Superior temporal gyrus (tissue), 1 donor: ENCODE data around the gene SNX20.

Source experiments
- DNase-seq: peaks from one replicate; pipeline ENCODE4 v3.0.0-alpha.2; 2016; ENCODE audit errors: extremely low spot score

The SNX20 gene

DNA sequence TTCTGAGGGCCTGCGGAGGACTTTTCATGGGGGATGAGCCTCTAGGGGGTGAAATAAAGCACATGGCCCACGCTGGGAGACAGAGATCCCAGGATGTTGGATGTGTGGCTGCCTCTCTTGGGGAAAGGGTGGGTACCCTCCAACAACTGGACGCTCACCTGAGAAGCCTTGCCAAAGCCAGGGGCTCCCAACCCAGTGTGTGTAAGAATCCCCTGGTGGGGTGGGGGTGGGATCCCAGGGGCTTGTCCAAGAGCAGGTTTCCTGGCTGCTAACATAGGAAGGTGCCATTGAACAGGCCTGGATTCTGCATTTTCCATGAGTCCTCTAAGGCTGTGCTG lies 587 bp downstream of the SNX20 start:
- no peak for DNase-seq

DNA sequence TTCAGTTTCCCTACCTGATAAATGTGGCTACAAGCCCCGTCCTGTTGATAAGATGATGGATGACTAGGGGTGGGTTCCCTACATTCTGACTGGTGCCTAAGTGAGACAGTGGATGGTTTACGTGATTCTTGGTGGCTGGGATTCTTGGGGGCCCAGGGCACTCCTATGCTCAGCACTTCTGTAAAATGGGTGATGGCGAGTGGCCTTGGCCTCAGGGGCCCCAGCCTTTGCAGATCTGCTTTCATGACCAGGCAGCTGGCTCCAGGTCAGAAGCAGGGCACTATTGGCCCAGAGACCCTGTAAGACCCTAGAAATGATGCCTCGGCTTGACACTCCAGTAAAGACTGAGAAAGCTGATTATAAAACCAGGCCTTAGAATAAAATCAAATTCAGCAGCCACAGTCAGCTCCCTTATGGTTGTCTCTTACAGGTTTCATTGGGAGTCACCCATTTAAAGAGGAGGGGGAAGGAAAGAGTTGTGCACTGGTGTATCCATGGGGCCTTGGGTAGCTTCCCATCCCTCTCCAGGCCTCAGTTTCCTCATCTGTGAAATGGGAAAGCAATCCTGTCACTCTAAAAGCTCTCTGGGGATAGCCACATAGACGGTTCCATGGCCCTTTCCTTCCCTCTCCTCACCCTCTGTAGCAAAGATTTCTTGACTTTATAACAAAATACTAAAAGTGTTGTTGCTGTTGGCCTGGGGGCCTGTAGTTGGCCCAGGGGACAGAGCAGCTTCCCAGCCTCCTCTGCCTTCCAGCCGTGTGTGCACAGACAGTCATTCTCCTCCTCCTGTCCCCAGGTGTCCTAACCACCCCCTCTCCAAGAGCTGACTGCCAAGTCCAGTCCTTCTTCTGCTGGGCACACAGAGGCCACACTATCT lies 1.2 kb downstream of the SNX20 start:
- DNase-seq, result no peak

DNA sequence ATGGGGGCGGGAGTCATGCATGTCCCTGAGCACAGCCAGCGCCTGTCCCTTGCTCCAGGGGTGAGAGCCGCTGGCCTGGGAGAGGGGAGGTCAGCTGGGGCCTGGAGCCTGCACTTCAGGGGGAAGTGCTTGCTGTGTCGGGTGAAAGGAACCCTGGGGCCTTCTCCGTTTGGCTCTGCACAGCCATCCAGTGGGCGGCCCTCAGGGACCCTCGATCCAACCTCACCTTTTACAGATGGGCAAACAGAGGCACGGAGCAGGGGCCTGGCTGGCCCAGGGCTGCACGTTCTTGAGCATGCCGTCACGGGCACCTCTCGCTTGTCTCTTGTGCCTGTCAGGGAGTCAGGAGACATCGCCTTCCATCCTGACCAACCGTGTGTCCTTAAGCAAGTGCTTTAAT lies 1.8 kb downstream of the SNX20 start:
- DNase-seq, result no peak

DNA sequence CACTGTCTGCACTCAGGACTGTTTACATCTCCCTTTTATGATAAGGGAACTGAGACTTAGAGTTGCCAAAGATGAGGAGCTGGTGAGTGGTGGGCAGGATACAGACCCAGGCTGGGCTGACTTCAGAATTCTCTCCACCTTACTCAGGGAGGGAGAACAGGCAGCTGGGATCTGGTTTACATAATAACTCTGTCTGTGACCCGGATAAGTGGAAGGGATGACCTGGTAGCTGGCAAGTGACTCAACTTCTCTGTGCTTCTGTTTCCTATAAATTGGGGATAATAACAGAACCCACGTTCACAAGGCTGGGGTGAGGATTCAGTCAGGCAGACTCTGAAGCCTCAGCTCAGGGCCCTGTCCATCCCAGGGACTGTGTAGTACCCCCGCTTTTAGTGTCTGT lies 2.6 kb downstream of the SNX20 start:
- no peak for DNase-seq

DNA sequence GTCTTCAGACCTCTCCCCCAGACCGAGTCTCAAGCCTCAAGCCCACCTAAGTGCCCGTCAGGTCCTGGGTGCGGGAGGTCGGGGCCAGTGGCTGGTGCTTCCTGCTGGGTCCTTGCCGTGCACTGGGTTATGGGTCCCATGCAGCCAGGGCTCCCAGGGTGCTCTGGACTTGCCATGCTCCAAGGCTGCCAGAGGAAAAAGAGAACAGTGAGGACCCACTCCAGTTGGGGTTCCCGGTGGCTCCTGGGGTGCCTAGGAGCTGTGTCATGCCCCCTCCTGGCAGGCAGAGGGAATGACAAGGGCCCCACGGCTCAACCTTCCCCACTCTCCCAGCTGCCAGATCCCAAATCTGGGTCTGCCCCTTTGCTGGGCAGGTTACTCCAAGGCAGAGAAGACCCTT lies 3.8 kb downstream of the SNX20 start:
- no peak for DNase-seq

DNA sequence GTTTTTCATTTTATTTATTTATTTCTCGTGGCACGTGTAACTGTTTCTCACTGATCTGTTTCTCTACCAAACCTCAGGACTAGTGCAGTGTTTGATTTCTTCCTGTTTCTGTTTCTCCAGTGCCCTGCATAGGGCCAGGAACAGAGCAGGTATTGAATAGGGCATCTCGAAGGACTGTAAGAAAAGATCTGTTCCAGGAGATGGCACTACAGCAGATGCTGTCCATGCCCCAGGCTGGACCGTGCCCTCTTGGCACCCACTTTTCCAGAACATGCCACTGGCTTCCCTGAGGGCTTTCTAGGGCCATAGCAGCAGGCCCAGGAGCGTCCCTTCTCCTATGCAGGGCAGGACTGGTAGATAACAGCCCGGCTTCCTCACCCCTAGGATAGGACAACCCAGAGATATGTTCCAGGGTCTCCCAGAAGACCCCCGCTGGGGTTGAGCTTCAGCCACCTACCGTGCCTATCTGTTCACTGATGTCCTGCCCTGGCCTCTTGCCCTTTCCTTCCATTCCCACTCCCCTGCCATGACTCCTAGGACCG lies 4.4 kb downstream of the SNX20 start:
- DNase-seq, result no peak

DNA sequence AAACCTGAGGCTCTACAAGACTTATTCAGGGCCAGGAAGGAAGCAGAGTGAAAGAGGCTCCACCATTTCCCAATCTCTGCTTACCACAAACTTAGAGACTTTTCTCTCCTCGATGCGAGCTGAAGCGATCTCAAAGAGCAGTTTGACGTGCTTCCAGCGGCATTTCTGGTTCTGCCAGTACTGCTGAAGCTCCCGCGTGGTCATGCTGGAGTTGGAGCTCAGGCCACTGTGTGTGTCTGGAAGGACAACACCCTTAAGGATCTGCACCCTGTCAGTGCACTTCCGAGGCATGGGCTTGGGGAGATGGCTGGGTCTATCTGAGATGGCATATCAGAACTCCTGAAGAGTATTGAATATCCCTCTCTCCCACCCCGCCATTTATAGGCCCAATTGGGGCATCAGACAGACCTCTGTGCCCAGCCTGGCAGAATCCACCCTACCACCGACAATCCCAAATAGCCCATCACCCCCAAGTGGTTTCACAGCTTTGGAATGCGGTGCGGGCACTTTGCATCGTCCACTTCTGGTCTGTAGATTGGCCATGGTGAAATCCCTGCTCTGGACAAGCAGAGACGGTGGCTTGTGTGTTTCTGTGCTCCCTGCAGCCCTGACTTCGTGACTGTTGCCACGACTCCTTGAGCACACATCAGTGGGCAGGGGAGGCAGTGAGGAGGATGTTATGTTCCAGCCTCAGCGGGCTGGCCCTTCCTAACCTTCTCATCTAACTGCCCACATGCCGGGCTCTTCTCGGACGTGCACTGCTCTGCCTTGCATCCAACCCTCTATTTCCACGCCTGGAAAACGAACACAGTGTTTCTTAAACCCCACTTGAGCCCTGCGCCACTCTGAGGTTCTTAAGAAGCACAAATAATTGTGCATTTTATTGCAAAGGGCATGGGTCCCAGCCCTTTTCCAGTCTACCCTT lies 5.2 kb downstream of the SNX20 start:
- DNase-seq, result no peak

DNA sequence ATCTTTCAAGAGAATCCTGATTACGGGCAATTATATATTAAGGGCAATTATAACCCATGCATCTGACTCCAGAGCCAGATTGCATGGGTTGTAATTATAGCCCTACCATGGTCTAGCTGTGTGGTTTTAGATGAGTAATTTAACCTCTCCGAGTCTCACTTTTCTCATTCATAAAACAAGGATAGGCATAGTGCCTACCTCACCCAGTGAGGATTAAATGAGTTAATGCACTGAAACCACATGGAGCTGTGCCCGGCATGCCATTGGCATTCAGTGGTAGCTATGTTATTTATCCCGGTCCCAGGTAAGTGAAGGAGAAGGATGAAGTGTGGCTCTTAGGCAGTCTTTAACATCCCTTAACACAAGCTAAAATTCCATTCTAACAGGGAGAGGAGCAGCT lies 6.3 kb downstream of the SNX20 start:
- no peak for DNase-seq

DNA sequence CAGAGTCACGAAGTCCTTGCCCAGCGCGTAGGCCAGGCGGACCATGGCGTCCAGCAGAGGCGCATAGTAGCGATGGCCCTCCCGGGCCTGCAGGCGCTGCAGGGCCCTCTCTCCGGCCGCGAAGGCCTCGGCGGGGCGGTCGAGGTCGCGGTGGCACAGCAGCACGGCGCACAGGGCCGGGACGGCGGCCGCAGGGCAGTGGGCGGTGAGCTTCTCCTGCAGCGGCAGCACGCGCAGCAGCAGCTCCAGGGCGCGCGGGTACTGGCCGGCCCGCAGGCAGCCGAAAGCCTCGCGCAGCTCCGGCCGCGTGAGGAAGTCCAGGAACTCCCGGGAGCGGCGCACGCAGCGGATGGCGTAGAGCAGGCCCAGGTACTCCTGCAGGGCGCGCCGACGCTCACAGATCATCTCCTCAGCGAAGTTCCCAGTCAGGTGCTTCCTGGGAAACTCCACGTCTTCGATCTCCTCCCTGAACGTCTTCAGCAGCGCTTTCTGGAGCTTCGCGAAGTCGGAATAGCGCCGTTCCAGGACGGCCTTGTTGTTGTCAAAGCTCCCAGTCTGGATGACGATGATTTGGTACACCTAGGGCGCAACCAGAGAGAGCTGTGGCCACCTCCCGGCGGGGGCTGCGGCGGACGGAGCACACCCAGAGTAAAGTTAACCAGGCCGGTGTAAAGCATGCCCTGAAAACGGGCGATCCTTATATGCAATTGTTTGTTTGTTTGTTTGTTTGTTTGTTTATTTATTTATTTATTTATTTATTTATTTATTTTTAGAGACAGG lies 7.4 kb downstream of the SNX20 start:
- no peak for DNase-seq

DNA sequence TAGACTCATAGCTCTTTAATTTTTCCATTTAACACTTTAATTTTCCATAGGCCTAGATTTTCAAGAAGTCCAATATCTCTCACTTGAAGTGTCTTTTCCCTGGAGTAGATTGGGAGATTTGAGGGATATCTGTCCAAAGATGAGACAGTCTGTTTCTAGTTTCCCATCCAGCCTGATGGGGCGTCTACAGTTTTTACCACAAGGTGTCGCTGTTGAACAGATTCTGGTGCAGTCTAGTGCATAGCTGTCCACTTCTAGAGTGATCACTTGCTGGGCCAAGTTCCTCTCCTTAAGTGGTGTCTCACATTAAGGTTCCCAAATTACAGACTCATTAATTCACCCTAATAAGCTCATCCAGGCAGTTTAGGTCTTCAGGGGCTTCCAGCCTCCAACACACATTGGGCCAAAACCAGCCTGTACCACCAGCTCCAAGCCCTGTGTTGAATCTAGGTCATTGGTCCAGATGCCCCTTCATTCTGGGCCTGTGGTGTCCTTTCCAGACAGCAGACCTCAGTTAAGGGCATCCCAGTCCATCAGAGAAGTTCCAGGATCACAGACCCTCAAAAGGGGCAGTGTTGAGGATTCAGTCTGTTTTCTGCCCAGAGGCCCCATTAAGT lies 9.4 kb downstream of the SNX20 start:
- no peak for DNase-seq

DNA sequence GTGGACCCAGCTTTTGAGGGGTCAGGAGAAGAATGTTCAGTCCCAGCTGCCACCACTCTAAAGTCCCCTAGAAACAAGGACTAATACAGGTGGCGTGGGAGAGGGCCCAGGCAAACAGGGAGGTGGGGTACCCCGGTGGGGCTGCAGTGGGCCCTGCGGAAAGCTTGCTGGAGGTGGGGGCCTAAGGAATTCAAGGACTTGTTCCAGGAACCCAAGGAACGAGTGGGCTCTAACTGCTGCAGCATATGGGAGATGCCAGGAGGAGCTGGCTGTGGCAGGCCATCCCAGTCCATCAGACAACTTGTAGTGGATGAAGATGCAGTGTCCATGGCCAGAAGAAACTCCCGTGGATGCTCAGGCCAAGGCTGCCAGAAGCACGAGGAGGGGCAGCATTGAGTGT lies 10.6 kb downstream of the SNX20 start:
- DNase-seq, result no peak

DNA sequence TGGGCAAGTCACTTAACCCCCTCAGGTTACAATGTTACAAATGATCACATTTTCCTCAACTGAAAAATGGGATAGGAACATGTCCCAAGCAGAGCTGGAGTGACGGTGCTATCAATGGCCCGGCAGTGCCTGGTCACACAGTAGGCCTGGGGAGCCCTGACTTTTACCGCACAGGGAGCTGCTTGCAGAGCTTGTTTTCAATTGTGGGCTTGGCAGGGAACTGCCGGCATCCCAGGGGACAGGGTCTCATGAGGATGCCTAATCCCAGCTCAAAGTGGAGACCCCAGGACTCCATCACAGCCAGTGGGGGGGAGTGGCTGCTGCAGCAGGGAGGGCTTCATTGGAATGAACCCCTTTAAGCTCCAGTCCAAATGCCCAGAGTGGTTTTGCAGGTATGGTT lies 11.4 kb downstream of the SNX20 start:
- DNase-seq, result no peak

DNA sequence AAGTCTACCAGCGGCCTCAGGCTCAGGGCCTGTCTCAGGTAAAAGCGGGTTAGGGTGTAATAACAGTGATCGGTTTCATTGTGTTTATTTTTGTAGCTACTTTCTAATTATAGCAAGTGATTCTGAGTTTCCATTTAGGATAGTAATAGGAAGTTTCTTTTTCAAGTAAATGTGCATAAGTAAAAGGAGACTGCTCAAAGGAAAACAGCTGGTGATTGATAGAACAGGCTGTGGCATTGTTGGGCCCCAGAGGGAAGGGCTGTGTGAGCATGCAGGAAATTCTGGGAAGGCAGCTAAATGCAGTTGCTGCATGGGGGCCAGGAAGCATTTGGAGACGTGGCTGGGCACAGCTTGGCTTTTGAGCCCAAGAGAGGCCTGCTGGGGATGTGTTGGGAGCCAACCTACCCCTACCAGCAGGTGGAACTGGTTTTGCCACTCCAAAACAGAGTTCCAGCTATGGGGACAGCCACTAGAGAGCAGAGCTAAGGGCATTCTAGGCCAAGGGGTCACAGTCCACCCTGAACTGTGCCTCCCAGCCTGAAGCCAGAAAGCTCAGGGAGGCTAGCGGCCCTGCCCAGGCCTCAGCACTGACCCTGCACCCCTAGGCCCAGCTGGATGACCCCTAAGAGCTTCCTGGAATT lies 12.6 kb downstream of the SNX20 start:
- no peak for DNase-seq

DNA sequence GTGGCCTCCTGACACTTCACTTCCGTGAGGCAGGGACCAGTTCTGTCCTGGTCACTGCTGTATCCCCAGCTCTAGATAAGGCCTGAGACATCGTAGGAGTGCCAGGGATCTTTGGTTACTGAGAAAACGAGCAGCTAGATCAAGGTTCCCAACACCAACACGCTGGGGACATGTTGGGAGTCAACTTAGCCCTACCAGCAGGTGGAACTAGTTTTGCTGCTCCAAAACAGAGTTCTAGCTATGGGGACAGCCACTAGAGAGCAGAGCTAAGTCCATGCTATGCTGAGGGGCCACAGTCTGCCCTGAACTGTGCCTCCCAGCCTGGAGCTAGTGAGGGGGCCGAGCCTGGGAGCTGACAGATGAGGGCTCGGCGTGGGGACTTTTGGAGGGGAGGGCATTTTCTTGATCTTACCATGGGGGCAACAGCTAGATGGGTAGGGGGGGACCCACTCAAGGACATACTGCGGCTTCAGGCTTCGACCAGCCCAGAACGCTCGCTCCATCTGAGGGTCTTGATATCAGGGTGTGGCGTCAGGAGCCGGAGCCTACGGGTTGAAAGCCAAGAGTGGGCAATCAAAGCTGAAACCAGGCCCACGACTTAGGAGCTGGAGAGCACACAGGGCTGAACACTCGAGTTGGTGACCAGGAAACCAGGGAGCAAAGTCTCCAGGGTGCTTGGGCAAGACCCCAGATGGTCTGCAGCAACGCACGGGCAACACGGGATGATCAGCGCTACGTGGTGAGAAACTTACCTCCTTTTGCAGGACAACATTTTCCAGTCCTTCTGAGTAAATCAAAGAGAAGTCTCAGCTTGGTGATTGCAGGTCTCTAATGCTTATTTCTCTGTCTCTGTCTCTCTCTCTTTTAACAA lies 13.4 kb downstream of the SNX20 start:
- no peak for DNase-seq

DNA sequence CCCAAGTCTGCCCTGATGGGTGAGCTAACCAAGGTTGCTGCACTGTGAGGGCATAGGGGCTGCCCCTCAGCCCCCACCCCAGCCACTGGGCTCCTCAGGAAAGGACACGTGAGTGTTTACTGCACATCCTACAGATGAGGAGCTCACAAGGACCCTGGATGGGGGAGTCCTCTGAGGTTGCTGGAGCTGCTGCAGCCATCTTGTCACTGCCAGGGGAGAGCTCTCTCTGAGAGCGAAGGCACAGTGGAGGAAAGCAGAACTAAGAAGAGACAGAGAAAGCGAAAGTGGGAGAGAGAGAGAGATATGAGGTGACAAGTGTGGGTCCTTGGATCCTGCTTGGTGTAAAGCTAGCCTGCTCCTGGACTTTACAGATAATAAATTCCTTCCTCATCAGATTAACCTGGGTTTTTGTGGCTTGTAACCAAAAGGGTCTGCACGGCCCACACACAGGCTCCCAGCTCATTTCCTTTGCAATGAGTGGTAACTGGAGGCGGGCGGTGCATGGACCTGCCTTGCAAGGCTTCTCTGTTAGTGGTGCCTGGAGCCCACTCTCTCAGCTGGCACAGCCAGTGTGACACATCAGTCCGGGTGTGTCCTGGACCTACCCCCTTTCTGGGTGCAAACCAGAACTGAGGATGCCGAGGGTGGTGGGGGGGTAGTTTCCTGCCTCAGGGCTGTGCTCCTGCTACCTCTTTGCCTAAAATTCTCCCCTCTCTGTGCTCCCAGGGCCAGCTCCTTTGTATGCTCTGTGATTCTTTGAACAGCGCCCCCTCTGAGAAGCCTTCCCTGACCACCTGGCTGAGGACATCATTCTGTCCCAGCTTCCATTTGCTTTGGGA lies 14.2 kb downstream of the SNX20 start:
- DNase-seq, result no peak

DNA sequence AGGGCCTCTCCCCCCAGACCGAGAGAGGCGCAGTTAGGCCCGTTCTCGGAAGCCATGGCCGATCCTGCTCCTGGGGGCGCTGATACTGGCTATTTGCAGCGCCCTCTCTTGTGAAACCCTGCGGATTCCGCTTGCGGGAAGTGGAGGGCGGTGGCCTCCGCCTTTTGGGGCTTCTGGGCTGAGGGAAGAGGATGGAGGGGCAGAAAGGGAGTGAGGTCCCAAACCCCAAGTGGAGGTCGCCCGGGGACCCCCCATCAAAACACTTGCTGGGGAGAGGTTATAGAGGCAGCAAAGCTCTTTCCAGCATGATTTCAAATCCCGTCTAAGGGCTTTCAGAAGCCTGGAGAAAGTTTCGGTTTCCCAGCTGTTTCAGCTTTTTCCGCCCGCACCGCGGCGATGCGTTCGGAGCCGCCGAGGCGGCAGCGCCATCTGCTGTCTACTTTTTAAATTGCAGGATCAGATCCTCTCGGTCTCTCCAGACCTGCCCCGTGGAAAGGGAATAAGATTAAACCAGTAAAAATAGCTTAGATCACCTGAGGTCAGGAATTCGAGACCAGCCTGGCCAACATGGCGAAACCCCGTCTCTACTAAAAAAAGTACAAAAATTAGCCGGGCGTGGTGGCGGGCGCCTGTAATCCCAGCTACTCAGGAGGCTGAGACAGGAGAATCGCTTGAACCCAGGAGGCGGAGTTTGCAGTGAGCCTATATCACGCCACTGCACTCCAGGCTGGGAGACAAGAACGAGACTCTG lies 15.8 kb downstream of the SNX20 start:
- DNase-seq, result peak; percentile 89

DNA sequence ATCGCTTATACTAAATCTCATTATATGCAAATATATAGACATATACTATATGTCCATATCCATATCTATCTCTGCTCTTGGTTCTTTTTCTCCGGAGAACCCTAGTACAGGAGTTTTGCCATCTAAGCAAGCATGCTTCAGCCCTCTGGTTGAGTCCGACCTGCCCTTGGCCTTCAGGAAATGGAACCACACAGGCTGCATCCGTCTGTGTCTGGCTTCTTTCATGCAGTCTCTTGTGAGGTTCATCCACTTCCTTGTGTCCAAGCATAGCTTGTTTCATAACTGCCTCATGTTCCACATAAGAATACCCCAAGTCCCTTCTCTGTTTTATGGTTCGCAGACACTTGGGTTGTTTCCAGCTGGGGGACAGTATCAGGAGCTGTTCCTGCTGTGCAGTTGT lies 16.8 kb downstream of the SNX20 start:
- no peak for DNase-seq

DNA sequence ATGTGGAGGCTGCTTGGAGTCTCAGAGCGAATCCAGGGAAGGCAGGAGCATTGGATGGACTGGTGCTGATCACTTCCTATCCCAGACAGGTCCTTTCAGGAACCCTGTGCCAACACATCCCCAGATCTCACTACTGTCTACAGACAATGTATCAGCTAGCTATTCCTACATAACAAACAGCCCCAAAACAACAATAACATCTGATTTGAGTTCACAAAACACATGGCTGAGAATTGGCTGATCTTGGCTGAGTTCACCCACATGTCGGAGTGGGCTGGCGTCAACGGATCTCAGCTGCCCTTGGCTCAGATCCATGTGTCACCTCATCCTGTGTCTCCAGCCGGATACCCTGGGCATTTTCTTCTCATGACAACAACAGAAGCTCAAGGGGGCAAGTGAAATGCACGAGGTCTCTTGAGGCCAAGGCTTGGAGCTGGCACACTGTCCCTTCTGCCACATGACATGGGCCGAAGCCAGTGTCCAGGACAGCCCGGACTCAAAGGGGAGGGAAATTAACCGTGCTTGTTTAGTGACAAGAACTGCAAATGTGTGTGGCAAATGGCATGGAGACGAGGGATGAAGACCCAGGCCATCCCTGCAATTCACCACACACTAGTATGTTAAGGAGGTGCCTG lies 18.7 kb downstream of the SNX20 start:
- no peak for DNase-seq
